NCI-H187 (cell line): ENCODE measurements around the gene TNXB.
"Not testable (repeated sequence)": the region's sequence is repeated elsewhere in the genome, so short reads cannot be mapped to it uniquely, and the experiment has no call there.

Source experiments
- DNase-seq, 2 experiments: peaks; one replicate each; lab custom pipeline; 2025; lab: John Stamatoyannopoulos, UW

Gene TNXB

GRCh38 chr6:32085759-32086459 lies 23.2 kb downstream of the TNXB start:
- no peak for DNase-seq

DNA sequence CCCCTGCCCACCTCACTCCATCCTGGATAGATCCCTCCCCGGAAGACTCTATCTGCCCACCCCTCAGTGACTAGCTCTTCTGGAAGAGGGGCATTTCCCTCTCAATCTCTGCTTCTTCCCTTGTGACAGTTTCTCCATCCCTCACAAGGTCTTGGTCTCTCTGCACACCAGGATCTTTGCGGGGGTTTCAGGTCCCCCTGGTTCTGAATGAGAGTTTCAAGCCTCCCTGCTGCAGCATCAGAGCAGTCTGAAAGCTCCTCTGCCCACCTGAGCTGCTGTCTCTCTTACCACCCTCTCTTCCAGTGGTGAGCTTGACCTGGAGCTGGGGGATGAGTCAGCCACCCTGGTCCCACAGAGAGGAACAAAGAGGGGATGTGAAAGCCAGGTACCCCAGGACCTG lies 24.4 kb downstream of the TNXB start:
- no peak for DNase-seq

DNA sequence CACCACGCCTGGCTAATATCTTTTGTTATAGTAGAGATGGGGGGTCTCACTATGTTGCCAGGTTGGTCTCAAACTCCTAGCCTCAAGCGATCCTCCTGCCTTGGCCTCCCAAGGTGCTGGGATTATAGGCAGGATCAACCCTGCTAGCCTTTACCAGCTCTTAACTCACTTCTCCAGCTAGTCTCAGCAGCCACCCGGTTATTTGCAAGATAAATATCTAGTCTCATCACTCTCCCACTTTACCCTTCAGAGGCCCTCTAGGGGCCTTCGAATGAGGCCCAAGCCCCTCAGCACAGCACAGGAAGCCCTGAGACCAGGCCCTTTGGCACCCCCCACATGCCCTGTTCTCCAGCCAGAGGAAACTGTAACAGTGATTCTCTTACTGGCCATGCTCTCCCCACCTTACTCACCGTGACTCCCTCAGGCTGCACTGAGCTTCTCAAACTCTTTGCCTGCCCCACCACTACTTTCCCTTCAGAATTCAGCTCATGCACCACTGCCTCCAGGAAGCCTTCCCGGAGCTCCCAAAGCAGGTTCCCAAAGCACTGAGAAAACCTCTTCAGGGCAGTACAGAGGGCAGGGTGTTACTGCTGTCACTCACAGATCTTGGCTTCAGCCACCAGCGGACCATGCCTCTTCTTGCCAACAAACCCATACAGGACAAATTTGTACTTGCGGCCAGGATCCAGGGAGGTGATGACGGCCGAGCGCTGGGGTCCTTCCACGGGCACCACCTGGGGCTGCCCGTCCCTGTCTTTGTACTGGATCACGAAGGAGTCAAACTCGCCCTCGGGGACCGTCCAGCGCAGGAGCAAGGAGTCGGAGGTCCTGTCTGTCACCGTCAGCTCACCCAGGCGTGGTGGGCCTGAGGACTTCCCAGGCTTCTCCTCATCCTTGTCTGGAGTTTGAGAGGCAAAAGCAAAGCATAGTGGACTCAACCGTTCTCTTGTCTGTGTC lies 25.0 kb downstream of the TNXB start:
- no peak for DNase-seq

GRCh38 chr6:32082935-32083334 lies 26.2 kb downstream of the TNXB start:
- DNase-seq = no peak

- DNase-seq = no peak
Measured at GRCh38 chr6:32082478-32082877, 26.7 kb downstream of the TNXB start.

DNA sequence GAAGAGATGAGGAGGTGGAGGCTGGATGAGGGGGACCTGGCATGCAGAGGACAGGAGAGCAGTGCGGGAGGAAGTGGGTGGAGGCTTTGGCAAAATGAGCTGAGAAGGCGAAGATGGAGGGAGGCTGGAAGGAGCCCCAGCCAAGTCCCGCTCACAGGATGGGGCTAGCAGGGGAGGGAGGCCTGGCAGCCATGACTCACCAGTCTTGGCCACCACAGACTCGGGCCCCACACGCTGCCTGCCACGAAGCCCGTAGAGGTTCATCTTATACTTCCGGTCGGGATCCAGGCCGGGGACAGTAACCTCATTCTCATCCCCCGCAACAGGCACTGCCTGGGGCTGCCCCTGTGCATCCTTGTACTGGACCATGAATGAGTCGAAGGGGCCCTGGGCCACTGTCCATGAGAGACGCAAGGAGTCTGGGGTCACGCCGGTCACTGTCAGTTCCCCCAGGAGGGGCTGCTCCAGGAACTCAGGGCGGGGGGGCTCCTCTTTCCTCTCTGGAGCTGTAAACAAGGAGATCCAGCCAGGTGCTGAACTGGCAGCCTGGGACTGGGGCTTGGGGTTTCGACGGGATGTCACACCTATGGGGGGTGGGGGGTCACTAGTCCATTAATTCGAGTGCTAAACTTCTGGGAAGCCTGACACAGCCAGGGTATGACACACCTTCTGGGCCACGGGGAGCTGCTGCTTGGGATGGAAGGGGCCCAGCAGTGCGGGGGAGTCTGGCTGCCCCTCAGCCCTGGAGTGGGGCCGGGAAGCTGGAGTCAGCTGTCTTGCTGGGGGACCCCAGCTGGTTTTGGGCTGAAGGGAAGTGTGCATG lies 27.8 kb downstream of the TNXB start:
- no peak for DNase-seq

GRCh38 chr6:32079566-32080290 lies 29.4 kb downstream of the TNXB start:
- DNase-seq = no peak

DNA sequence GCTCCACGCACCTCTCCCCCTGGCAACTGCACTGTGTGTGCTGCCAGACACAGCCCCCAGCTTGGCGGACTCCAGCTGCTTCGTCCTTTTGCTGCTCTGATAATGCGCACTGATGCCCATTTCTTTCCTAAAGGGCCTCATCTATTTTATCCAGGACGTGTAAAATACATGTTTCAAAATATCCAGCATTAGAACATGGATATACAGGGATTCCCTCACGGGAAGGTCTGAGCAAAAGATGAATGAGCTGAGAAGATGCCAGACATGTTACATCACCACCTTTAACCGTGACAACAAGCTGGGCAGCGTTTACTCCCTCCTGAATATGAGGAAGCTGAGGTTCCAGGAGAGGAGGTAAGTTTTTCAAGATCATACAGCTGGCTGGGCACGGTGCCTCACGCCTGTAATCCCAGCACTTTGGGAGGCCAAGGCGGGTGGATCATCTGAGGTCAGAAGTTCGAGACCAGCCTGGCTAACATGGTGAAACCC lies 32.8 kb downstream of the TNXB start:
- DNase-seq = no peak

GRCh38 chr6:32075781-32076180 lies 33.4 kb downstream of the TNXB start:
- DNase-seq = no peak

DNA sequence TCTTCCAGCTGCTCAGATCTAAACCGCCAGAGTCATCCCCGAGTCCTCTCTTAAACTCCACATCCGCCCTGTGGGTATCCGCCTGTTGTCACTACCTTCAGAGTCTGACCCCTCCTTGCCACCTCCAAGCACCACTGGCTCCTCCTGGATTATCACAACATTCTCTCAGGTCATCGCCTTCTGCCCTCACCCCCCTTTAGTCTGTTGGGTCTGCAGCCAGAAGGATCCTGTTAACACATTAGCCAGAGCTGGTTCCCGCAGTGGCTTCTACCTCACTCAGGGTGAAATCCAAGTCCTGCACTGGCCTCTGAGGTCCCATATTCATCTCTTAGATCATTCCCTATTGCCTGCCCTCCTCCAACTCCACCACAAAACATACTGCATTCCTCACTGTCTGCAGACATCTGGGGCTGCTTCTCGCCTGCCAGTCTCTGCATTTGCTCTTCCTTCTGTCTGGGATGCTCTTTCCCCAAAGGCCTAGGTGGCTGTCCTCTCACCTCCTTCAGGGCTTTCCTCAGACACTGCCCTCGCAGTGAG lies 34.1 kb downstream of the TNXB start:
- DNase-seq = no peak

DNA sequence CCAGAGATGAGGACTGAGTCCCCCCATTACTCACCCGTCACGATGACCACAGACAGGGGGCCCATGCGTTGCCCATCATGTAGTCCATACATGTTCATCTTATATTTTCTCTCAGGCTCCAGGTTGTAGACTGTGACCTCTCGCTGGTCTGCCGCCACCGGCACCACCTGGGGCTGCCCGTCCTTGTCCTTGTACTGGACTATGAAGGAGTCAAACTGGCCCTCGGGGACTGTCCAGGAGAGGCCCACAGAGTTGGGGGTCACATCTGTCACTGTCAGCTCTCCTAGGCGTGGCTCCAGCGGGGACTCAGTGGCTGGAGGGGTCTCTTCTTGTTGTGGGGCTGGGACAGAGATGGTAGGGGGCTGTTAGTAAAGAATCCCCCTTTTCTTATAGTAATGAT lies 35.5 kb downstream of the TNXB start:
- DNase-seq = no peak

GRCh38 chr6:32073101-32073500 lies 36.0 kb downstream of the TNXB start:
- no peak for DNase-seq

- no peak for DNase-seq
Measured at GRCh38 chr6:32070814-32071543, 38.2 kb downstream of the TNXB start.

DNA sequence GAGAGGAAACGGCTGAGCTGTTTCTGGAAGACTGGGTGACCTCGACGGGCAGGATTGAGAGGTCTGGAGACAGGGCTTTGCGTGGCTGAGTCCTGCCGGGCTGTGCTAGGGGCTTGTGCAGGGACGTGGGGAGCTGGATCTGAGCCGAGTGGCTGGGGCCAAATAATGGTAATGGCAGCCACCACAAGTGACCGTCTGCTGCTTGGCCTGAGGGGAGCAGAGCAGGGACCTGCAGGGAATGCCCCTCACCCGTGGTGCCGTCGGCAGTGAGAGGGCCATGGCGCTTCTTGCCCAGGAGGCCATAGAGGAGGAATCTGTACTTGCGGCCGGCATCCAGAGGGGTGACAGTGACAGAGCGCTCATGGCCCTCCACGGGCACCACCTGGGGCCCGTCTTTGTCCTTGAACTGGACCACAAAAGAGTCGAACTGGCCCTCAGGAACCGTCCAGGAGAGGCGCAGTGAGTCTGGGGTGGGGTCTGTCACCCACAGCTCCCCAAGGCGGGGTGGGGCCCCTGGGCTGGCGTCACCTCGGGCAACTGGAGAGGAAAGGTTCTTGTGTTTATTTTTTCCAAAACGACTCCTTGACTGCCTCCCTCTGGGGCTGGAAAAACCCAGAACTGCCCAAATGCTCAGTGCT lies 39.1 kb downstream of the TNXB start:
- DNase-seq = no peak

GRCh38 chr6:32069460-32069859 lies 39.7 kb downstream of the TNXB start:
- DNase-seq = no peak

DNA sequence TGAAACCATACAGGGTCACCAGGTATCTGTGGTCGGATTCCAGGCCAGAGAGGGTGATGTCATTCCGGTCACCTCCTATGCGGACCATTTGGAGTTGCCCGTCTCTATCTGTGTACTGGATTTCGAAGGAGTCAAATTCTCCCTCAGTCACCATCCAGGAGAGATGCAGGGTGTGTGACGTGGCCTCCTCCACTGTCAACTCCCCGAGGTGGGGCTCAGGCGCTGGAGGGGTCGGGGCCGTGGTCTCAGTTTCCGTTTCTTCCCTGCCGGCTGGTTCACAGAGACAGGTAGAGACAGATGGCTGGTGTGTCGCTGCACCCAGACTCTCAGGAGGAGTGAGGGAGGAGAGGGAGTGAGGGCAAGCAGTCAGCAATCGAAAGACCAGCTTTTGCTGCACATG lies 40.3 kb downstream of the TNXB start:
- no peak for DNase-seq

DNA sequence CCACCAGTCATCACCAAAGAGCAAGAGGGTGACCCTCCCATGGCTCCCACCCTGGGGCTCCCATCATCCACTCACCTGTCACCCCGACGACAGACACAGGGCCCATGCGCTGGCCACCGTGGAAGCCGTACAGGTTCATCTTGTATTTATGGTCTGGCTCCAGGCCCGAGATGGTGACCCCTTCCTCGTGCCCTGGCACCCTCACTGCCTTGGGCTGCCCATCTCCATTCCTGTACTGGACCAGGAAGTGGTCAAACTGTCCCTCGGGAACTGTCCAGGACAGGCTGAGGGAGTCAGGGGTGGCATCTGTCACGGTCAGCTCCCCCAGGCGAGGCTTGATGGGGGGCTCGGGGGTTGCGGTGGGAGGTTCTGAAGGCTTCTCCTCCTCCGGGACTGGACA lies 40.8 kb downstream of the TNXB start:
- not testable (repeated sequence) for DNase-seq

- DNase-seq = not testable (repeated sequence)
Measured at GRCh38 chr6:32067521-32067920, 41.6 kb downstream of the TNXB start.

- DNase-seq = no peak
Measured at GRCh38 chr6:32064706-32065105, 44.4 kb downstream of the TNXB start.
